Cardiac septum (tissue), 1 donor: ENCODE data around the gene KRTAP10-9. TPM values are rescaled to one million over a fixed set of nuclear protein-coding genes. Genes with fewer than 3 reads are reported as not detected.

ENCODE experiments used
- total RNA-seq: library from RNA; stranded (reverse); fragmentation: NEBNext Ultra II Directional; extraction: Animal tissue kit (Norgen Biotek cat#: 25700); gene quantifications from one replicate; pipeline ENCODE4 v1.2.1, GENCODE V29; 2021
- donor health status: DM: no; HTN: no; CAD: no.

KRTAP10-9 gene
- total RNA-seq, 1 donor from 2014 or later, result not detected

Other genes with a start within 250 kb of the KRTAP10-9 start
- gene LRRC3, start 171.6 kb upstream of the KRTAP10-9 start, total RNA-seq, result 2.9 TPM
- not detected for gene KRTAP10-1, start 86.9 kb upstream of the KRTAP10-9 start, total RNA-seq
- gene KRTAP10-2, start 75.6 kb upstream of the KRTAP10-9 start, total RNA-seq, result not detected
- gene KRTAP10-3, start 68.3 kb upstream of the KRTAP10-9 start, total RNA-seq, result not detected
- gene KRTAP10-4, start 53.4 kb upstream of the KRTAP10-9 start, total RNA-seq, result not detected
- gene KRTAP10-5, start 46.5 kb upstream of the KRTAP10-9 start, total RNA-seq, result not detected
- gene KRTAP10-6, start 34.6 kb upstream of the KRTAP10-9 start, total RNA-seq, result not detected
- gene KRTAP10-7, start 26.5 kb upstream of the KRTAP10-9 start, total RNA-seq, result not detected
- gene KRTAP10-8, start 15.0 kb upstream of the KRTAP10-9 start, total RNA-seq, result not detected
- not detected for gene KRTAP10-10, start 10.3 kb downstream of the KRTAP10-9 start, total RNA-seq
- not detected for gene KRTAP10-11, start 19.3 kb downstream of the KRTAP10-9 start, total RNA-seq
- not detected for gene KRTAP12-4, start 27.6 kb downstream of the KRTAP10-9 start, total RNA-seq
- gene KRTAP12-3, start 30.8 kb downstream of the KRTAP10-9 start, total RNA-seq, result not detected
- not detected for gene KRTAP12-2, start 39.8 kb downstream of the KRTAP10-9 start, total RNA-seq
- not detected for gene KRTAP12-1, start 55.1 kb downstream of the KRTAP10-9 start, total RNA-seq
- not detected for gene KRTAP10-12, start 70.1 kb downstream of the KRTAP10-9 start, total RNA-seq
- gene TSPEAR, start 84.5 kb downstream of the KRTAP10-9 start, total RNA-seq, result not detected
- 69.7 TPM for gene UBE2G2, start 174.7 kb downstream of the KRTAP10-9 start, total RNA-seq
- gene SUMO3, start 191.0 kb downstream of the KRTAP10-9 start, total RNA-seq, result 66.0 TPM
- gene PTTG1IP, start 246.6 kb downstream of the KRTAP10-9 start, total RNA-seq, result 194 TPM